Type B pancreatic cell (in vitro differentiated cells): Measurements from ENCODE around the gene RAI1. TPM values are rescaled to one million over a fixed set of nuclear protein-coding genes. Genes with fewer than 3 reads are reported as not detected.
A peak's percentile ranks its signal among the peaks of the same experiment; 100 is the strongest.

Experiments
- DNase-seq: peaks from one replicate; pipeline ENCODE4 v3.0.0; 2021; ENCODE audit warnings: mixed read lengths; ENCODE audit not compliant: unreplicated experiment; ENCODE audit errors: extremely low spot score
- H3K27ac Mint-ChIP-seq: 2 replicates; pipeline ENCODE4 v1.8.0; 2021; ENCODE audit warnings: mild to moderate bottlenecking, mixed read lengths
- H3K27me3 Mint-ChIP-seq: 2 replicates; pipeline ENCODE4 v1.8.0; 2021; ENCODE audit warnings: mixed read lengths
- H3K36me3 Mint-ChIP-seq: 2 replicates; pipeline ENCODE4 v1.8.0; 2021; ENCODE audit warnings: mixed read lengths
- H3K4me1 Mint-ChIP-seq: one replicate; pipeline ENCODE4 v1.8.0; 2021; ENCODE audit warnings: mixed read lengths; ENCODE audit not compliant: unreplicated experiment
- H3K4me3 Mint-ChIP-seq: 2 replicates; pipeline ENCODE4 v1.8.0; 2021; ENCODE audit warnings: mild to moderate bottlenecking, mixed read lengths
- H3K9me3 Mint-ChIP-seq: 2 replicates; pipeline ENCODE4 v1.8.0; 2021; ENCODE audit warnings: mixed read lengths
- total RNA-seq: library from RNA; stranded (reverse); gene quantifications from 2 replicates; pipeline ENCODE4 v1.2.1, GENCODE V29; 2021; ENCODE audit warnings: low replicate concordance
- TF ChIP-seq, protein P1 (sequence below): fragments of 200-600 bp; sonication (generic); conservative IDR thresholded peaks from 2 replicates; pipeline ENCODE4 v1.5.0; 2021; ENCODE audit warnings: antibody characterized with exemption, mild to moderate bottlenecking

The RAI1 gene
- total RNA-seq, 1 donor from 2014 or later = 61.1 TPM

DNA sequence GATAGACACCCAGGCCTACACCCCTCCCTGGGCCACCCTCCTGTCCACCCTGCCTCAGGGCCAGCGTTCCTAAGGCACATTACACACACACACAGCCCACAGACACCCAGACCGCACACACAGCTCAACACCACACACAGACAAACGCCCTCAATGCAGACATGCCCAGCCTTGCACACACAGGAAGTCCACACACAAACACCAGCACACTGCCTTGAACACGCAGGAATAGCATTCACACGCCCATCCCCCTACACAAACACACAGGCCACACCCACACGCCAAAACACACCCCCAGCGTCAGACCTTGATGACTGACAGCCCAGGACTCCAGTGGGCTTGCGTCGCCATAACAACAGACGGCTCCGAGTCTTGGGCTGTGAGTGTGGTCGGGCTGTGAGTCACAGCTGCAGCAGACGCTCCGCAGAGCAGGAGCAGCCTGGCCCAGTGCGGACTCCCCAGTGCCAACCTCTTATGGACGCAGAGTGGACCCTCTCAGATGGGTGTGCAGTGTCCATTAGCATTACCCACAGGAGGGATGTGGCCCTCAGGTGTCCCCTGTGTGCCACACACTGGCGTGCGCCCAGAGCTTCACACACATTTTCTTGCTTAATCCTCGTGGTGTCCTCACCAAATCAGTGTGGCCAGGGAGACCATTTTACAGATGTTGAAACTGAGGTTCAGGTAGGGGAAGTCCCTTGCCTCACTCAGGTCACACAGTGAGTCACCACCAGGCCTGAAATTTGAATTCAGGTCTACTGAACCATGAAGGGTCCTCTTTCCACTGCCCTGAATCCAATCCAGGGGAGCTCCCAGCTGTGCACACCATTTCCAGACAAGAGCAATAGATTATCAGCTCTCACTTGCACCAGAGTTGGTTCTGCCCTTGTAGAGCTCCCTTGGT is 17.8 kb upstream of the RAI1 start:
- peaks cover 29% of the 10 kb centered on the region for H3K4me1 Mint-ChIP-seq
- H3K27me3 Mint-ChIP-seq = no peaks in the 10 kb centered on the region
- DNase-seq = no peak
- peak overlapping the region; percentile 47 for H3K27ac Mint-ChIP-seq
- no peaks in the 10 kb centered on the region for H3K36me3 Mint-ChIP-seq
- TF ChIP-seq, protein P1, sequence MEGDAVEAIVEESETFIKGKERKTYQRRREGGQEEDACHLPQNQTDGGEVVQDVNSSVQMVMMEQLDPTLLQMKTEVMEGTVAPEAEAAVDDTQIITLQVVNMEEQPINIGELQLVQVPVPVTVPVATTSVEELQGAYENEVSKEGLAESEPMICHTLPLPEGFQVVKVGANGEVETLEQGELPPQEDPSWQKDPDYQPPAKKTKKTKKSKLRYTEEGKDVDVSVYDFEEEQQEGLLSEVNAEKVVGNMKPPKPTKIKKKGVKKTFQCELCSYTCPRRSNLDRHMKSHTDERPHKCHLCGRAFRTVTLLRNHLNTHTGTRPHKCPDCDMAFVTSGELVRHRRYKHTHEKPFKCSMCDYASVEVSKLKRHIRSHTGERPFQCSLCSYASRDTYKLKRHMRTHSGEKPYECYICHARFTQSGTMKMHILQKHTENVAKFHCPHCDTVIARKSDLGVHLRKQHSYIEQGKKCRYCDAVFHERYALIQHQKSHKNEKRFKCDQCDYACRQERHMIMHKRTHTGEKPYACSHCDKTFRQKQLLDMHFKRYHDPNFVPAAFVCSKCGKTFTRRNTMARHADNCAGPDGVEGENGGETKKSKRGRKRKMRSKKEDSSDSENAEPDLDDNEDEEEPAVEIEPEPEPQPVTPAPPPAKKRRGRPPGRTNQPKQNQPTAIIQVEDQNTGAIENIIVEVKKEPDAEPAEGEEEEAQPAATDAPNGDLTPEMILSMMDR = no peak
- H3K9me3 Mint-ChIP-seq = peaks cover 10% of the 10 kb centered on the region
- peak overlapping the region; percentile 34 for H3K4me3 Mint-ChIP-seq

DNA sequence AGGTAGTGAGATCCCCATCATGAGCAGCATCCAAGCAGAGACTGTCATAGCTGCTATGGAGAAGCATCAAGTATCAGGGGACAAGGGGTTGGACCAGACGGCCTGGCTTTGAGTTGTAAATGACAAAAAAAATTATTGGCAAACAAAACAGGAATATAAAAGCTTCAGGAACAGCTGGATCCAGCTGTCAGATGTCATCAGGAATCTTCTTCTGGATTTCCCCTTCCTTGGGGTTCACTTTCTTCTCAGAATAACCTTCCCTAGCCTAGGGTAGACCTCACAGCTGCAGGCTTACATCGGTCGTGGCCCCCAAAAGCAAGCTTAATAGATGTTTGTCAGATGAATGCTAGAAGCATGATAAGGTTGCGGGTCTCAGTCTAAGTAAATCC is 17.2 kb upstream of the RAI1 start:
- no peak for DNase-seq
- TF ChIP-seq, protein P1 = no peak
- H3K36me3 Mint-ChIP-seq = no peaks in the 10 kb centered on the region
- H3K27me3 Mint-ChIP-seq = no peaks in the 10 kb centered on the region
- no peak overlapping the region for H3K27ac Mint-ChIP-seq
- H3K4me1 Mint-ChIP-seq = peaks cover 29% of the 10 kb centered on the region
- peaks cover 7% of the 10 kb centered on the region for H3K9me3 Mint-ChIP-seq
- H3K4me3 Mint-ChIP-seq = no peak overlapping the region

DNA sequence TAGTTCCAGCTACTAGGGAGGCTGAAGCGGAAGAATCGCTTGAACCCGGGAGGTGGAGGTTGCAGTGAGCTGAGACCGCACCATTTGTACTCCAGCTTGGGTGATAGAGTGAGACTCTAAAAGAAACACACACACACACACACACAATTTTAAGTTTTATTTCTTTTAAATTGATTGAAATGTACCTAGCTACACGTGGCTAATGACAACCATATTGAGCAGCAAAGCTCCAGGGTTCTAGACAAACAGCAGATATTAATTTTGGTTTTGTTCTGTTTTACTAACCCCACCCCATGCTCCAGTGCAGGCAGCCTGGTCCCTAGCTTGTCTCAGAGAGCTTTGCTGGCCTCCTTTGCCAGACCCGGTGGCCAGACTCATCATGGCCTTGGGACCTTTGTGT is 16.0 kb upstream of the RAI1 start:
- Mint-ChIP-seq H3K4me1 (peaks cover 34% of the 10 kb centered on the region), H3K4me3 (no peak overlapping the region), H3K27me3 (no peaks in the 10 kb centered on the region), H3K36me3 (no peaks in the 10 kb centered on the region), H3K27ac (no peak overlapping the region), H3K9me3 (no peaks in the 10 kb centered on the region)
- TF ChIP-seq, protein P1 = no peak
- DNase-seq = no peak

DNA sequence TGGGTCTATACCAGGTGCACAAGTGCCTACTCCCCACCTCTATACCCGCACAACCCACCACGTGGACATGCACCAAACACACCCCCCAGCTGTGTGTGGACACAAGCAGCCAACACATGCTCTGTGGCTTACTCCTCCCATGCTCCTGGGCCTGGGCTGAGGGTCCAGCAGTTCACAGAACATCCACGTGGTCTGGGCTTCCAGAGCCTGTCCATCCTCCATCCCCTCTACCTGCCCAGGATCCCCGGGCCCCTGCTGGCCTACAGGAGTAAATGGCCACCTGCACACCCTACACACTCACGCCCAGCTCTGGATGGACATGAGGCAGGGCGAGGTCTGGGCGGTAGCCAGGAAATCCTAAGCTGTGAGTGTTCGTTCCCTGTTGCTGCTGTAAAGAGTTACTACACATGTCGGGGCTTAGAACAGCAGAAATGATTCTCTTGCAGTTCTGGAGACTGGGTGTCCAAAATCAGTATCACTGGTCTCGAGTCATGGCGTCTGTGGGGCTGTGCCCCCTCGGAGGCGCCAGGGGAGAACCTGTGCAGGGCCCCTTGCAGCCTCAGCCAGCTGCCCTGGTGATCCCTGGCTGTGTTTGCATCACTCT is 15.0 kb upstream of the RAI1 start:
- H3K27me3 Mint-ChIP-seq = no peaks in the 10 kb centered on the region

DNA sequence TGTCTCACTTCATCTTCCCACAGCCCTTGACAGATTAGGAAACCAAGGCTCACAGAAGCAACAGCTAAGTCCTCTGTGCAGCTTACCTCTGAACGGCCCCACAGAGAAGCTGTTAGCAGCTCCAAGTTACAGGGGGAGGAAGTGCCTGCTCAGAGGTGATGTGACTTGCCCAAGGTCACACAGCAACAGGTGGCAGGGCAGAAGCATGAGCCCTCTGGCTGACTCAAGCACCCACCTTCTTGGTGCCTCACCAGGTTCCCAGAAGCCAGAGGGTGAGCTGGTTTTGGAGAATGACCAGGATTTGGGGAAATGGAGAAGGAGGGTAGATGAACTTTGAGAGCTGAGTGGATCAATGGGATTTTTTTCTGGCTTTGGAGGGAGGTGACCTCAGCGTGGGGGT is 14.0 kb upstream of the RAI1 start:
- Mint-ChIP-seq H3K27ac (no peak overlapping the region), H3K27me3 (no peaks in the 10 kb centered on the region), H3K9me3 (no peaks in the 10 kb centered on the region), H3K36me3 (no peaks in the 10 kb centered on the region), H3K4me3 (no peak overlapping the region), H3K4me1 (peaks cover 45% of the 10 kb centered on the region)
- DNase-seq = no peak
- TF ChIP-seq, protein P1 = no peak

More for the DNA sequence above, 15.0 kb upstream of the RAI1 start:
- DNase-seq = no peak
- no peak overlapping the region for H3K4me3 Mint-ChIP-seq
- H3K9me3 Mint-ChIP-seq = no peaks in the 10 kb centered on the region
- TF ChIP-seq, protein P1 = no peak
- no peaks in the 10 kb centered on the region for H3K36me3 Mint-ChIP-seq
- H3K27ac Mint-ChIP-seq = no peak overlapping the region
- peaks cover 39% of the 10 kb centered on the region for H3K4me1 Mint-ChIP-seq
